Measurements from ENCODE around the gene KRTAP24-1. TPM values are rescaled to one million over a fixed set of nuclear protein-coding genes. Genes with fewer than 3 reads are reported as not detected.

KRTAP24-1 gene
- total RNA-seq, 1 experiment from 2014 or later: not detected

- no peaks in the 10 kb centered on the region for H3K36me3 Mint-ChIP-seq (ENCODE audit: insufficient read depth in 1 of 3, low read depth in 3 of 3)
- H3K4me1 Mint-ChIP-seq: no peaks in the 10 kb centered on the region
- no peak within 1 kb of the TSS for H3K27ac Mint-ChIP-seq
- no peak within 1 kb of the TSS for H2AK5ac ChIP-seq (ENCODE audit: insufficient read length, low read length)
- no peak within 1 kb of the TSS for H3K23ac ChIP-seq (ENCODE audit: insufficient read length, low read depth, low read length)
- H2BK15ac ChIP-seq (ENCODE audit: low read depth, low read length): no peak within 1 kb of the TSS
- H3K14ac ChIP-seq (ENCODE audit: insufficient read depth, low read length): no peak within 1 kb of the TSS
- no peak for DNase-seq
- no peak within 1 kb of the TSS for H4K91ac ChIP-seq (ENCODE audit: insufficient read length, low read depth, low read length)
- H2BK120ac ChIP-seq (ENCODE audit: low read depth, low read length, poor library complexity, severe bottlenecking): no peak within 1 kb of the TSS
- no peak within 1 kb of the TSS for H2BK12ac ChIP-seq (ENCODE audit: insufficient read length, low read depth, low read length)
- no peaks in the 10 kb centered on the region for H3K27me3 Mint-ChIP-seq (ENCODE audit: low read depth)
- H2BK20ac ChIP-seq (ENCODE audit: low read depth, low read length, poor library complexity, severe bottlenecking): no peak within 1 kb of the TSS
- WGBS (ENCODE audit: extremely low coverage, insufficient read length, low lambda C conversion rate): no CpG with 5 or more reads among the region's 2 CpGs
- no peaks in the 10 kb centered on the region for H3K79me2 ChIP-seq (ENCODE audit: insufficient read depth, low read length)
- H3K4me3 Mint-ChIP-seq: no peak within 1 kb of the TSS
- no peaks in the 10 kb centered on the region for H3K23me2 ChIP-seq (ENCODE audit: insufficient read length, low read depth, low read length, poor library complexity, severe bottlenecking)
- no peak within 1 kb of the TSS for H3K18ac ChIP-seq (ENCODE audit: insufficient read length, low read depth, low read length)
- H3K4ac ChIP-seq (ENCODE audit: low read depth, low read length): no peak within 1 kb of the TSS
- H3K4me1 ChIP-seq (ENCODE audit: insufficient read depth, low read length): no peaks in the 10 kb centered on the region
- no peak within 1 kb of the TSS for H2BK5ac ChIP-seq (ENCODE audit: insufficient read length, low read length)
- H3K27me3 ChIP-seq (ENCODE audit: insufficient read depth, low read length): no peaks in the 10 kb centered on the region
- H4K20me1 ChIP-seq (ENCODE audit: control insufficient read depth, insufficient read depth, insufficient read length): no peaks in the 10 kb centered on the region
- no peak within 1 kb of the TSS for H2AFZ ChIP-seq (ENCODE audit: low read length)
- no peak within 1 kb of the TSS for H3K56ac ChIP-seq (ENCODE audit: insufficient read length, low read depth, low read length)
- no peak within 1 kb of the TSS for H3K9ac ChIP-seq (ENCODE audit: extremely low read depth, insufficient read length, low read length)
- H3K9me3 Mint-ChIP-seq: no peaks in the 10 kb centered on the region; a peak in 1 of 5 replicates
- H4K5ac ChIP-seq (ENCODE audit: insufficient read length, low read depth, low read length): no peak within 1 kb of the TSS
- H3K79me1 ChIP-seq (ENCODE audit: insufficient read depth, low read depth, low read length, poor library complexity, severe bottlenecking): no peaks in the 10 kb centered on the region
- H4K8ac ChIP-seq (replicated peaks; ENCODE audit: insufficient read length, low read depth, low read length): no peak within 1 kb of the TSS
- no peak within 1 kb of the TSS for H3K27ac ChIP-seq (ENCODE audit: insufficient read length, low read depth, low read length)
- no peak within 1 kb of the TSS for H3T11ph ChIP-seq (ENCODE audit: low read length)
- no peaks in the 10 kb centered on the region for H3K9me3 ChIP-seq (ENCODE audit: control insufficient read depth, low read depth, low read length)
- no peak within 1 kb of the TSS for H3K4me2 ChIP-seq (ENCODE audit: insufficient read depth, insufficient read length, low read length)
- no peak for TF ChIP-seq CTCF (conservative IDR thresholded peaks at IDR 0.05)
Measured at GRCh38 chr21:30289215-30289614, 6.5 kb upstream of the KRTAP24-1 start, which contains the start of gene KRTAP25-1. Gene KRTAP25-1, minus strand, starts transcription at chr21:30289514. Its CDS starts 24 bp downstream, at chr21:30289490.
